Endodermal cell (in vitro differentiated cells): ENCODE results near the gene ZNF91. TPM values are rescaled to one million over a fixed set of nuclear protein-coding genes. Genes with fewer than 3 reads are reported as not detected.
"Not testable (repeated sequence)": the region's sequence is repeated elsewhere in the genome, so short reads cannot be mapped to it uniquely, and the experiment has no call there.

Experiments
- DNase-seq: peaks from one replicate; pipeline ENCODE4 v3.0.0-alpha.2; 2017
- H3K27ac ChIP-seq: 2 replicates; pipeline ENCODE4 v1.5.1; 2013; ENCODE audit warnings: mild to moderate bottlenecking, low read depth, low read length, moderate library complexity
- H3K27me3 ChIP-seq: 2 replicates; pipeline ENCODE4 v1.6.1; 2013; ENCODE audit warnings: mild to moderate bottlenecking, low read length, moderate library complexity; ENCODE audit not compliant: insufficient read depth, control insufficient read depth, poor library complexity, severe bottlenecking
- H3K36me3 ChIP-seq: 2 replicates; pipeline ENCODE4 v1.7.0; 2013; ENCODE audit warnings: mild to moderate bottlenecking, low read length, moderate library complexity; ENCODE audit not compliant: control insufficient read depth, insufficient read depth
- H3K4me1 ChIP-seq: one replicate; pipeline ENCODE4 v1.7.0; 2013; ENCODE audit warnings: low read length; ENCODE audit not compliant: control insufficient read depth, insufficient read depth
- H3K4me3 ChIP-seq: 2 replicates; pipeline ENCODE4 v1.5.1; 2013; ENCODE audit warnings: mild to moderate bottlenecking, low read length, moderate library complexity
- H3K9ac ChIP-seq: 2 replicates; pipeline ENCODE4 v1.6.1; 2013; ENCODE audit warnings: mild to moderate bottlenecking, low read length, moderate library complexity; ENCODE audit not compliant: poor library complexity, severe bottlenecking; ENCODE audit errors: extremely low read depth
- H3K9me3 ChIP-seq: 2 replicates; pipeline ENCODE4 v1.6.1; 2013; ENCODE audit warnings: mild to moderate bottlenecking, low read length, moderate library complexity; ENCODE audit not compliant: control insufficient read depth
- H3K27ac Mint-ChIP-seq: 2 replicates; pipeline ENCODE4 v1.8.0; 2020; ENCODE audit warnings: mixed read lengths
- H3K27me3 Mint-ChIP-seq: 2 replicates; pipeline ENCODE4 v1.8.0; 2021; ENCODE audit warnings: mild to moderate bottlenecking, mixed read lengths; ENCODE audit not compliant: insufficient read depth
- H3K36me3 Mint-ChIP-seq: 2 replicates; pipeline ENCODE4 v1.8.0; 2020; ENCODE audit warnings: low read depth, mixed read lengths
- H3K4me1 Mint-ChIP-seq: 2 replicates; pipeline ENCODE4 v1.8.0; 2020; ENCODE audit warnings: mixed read lengths
- H3K4me3 Mint-ChIP-seq: 2 replicates; pipeline ENCODE4 v1.8.0; 2020; ENCODE audit warnings: mild to moderate bottlenecking, moderate library complexity, mixed read lengths
- H3K9me3 Mint-ChIP-seq: 2 replicates; pipeline ENCODE4 v1.8.0; 2020; ENCODE audit warnings: mild to moderate bottlenecking, mixed read lengths
- WGBS, 2 experiments: methylation state at CpG; one replicate each; pipeline versions ENCODE4 v1.1.5 to v1.1.7; 2013; ENCODE audit warnings: missing lambda C conversion rate in 2 of 2, mixed read lengths in 1 of 2; ENCODE audit not compliant: insufficient coverage in 1 of 2, insufficient read length in 1 of 2; 5-methylcytosine and 5-hydroxymethylcytosine counted together
- total RNA-seq, 2 donors: library from RNA; stranded (reverse); fragmentation: NEBNext Ultra II Directional in 1 of 2; extraction: Animal tissue kit (Norgen Biotek cat#: 25700) in 1 of 2; gene quantifications; 2 replicates in 1 of 2; 3 replicates in 1 of 2; pipeline ENCODE4 v1.2.1, GENCODE V29; 2021
- TF ChIP-seq, protein P1 (sequence below): fragments of 200-600 bp; sonication (generic); conservative IDR thresholded peaks from 2 replicates; pipeline ENCODE4 v1.5.0; 2021; ENCODE audit warnings: antibody characterized with exemption, mild to moderate bottlenecking

The ZNF91 gene
- total RNA-seq, 2 donors from 2014 or later = 66.9 to 75.4 TPM

DNA sequence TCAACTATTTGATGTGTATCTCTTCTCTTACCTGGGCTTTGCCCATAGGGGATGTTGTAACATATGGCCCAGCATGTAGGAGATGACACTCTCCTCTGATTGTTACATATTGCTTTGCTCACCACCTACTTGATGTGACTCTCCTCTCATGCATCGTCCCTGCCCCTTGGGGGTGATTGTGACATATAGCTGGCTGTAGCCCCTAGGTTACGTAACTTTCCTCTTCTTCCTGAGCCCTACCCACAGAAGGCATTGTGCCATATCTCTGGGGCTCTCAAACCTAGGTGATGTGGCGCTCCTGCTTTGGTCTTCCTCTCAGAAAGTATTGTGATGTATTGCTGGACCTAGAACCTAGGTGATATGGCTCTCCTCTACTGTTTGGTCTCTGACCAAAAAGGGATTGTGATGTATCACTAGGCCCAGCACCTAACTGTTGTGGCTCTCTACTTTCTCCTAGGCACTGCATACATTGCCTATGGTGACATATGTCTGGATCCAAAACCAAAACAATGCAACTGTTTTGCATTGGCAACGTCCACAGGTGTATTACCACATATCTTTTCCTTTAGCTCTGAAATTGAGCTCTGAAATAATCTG, 73.2 kb downstream of the ZNF91 start:
- no peak overlapping the region for H3K9ac ChIP-seq
- Mint-ChIP-seq H3K9me3 (peaks cover 30% of the 10 kb centered on the region), H3K27ac (no peak overlapping the region), H3K36me3 (peaks cover 9% of the 10 kb centered on the region), H3K4me1 (no peaks in the 10 kb centered on the region), H3K4me3 (no peak overlapping the region), H3K27me3 (peaks cover 17% of the 10 kb centered on the region)
- H3K4me3 ChIP-seq = no peak overlapping the region
- H3K27ac ChIP-seq = no peak overlapping the region
- no peaks in the 10 kb centered on the region for H3K27me3 ChIP-seq
- TF ChIP-seq, protein P1, sequence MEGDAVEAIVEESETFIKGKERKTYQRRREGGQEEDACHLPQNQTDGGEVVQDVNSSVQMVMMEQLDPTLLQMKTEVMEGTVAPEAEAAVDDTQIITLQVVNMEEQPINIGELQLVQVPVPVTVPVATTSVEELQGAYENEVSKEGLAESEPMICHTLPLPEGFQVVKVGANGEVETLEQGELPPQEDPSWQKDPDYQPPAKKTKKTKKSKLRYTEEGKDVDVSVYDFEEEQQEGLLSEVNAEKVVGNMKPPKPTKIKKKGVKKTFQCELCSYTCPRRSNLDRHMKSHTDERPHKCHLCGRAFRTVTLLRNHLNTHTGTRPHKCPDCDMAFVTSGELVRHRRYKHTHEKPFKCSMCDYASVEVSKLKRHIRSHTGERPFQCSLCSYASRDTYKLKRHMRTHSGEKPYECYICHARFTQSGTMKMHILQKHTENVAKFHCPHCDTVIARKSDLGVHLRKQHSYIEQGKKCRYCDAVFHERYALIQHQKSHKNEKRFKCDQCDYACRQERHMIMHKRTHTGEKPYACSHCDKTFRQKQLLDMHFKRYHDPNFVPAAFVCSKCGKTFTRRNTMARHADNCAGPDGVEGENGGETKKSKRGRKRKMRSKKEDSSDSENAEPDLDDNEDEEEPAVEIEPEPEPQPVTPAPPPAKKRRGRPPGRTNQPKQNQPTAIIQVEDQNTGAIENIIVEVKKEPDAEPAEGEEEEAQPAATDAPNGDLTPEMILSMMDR = no peak
- DNase-seq = no peak
- WGBS, 2 experiments = 80 to 83% methylated on average over 1 to 4 of the region's 4 CpGs
- no peaks in the 10 kb centered on the region for H3K36me3 ChIP-seq
- no peaks in the 10 kb centered on the region for H3K4me1 ChIP-seq
- peaks cover 20% of the 10 kb centered on the region for H3K9me3 ChIP-seq

DNA sequence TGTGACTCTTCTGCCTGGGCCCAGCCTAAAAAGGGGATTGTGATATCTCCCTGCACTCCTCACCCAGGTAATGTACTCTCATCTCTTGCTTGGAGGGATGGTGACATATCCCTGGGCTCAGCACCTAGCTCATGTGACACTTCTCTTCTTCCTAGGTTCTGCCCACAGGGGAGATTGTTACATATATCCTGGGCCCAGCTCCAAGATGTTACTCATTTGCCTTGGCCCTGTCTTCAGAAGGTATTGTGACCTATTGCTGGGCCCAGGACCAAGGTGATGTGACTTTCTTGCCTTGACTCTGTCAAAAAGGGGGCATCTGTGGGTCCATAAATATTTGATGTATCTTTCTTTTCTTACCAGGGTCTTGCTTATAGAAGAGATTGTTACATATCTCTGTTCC, 73.9 kb downstream of the ZNF91 start:
- not testable (repeated sequence) for H3K36me3 ChIP-seq, H3K4me3 Mint-ChIP-seq, H3K4me1 Mint-ChIP-seq, H3K36me3 Mint-ChIP-seq, DNase-seq, H3K27ac Mint-ChIP-seq, H3K27me3 ChIP-seq, H3K4me3 ChIP-seq, H3K4me1 ChIP-seq, H3K27ac ChIP-seq, H3K9ac ChIP-seq
- peaks cover 14% of the 10 kb centered on the region for H3K9me3 ChIP-seq
- peaks cover 34% of the 10 kb centered on the region for H3K9me3 Mint-ChIP-seq
- H3K27me3 Mint-ChIP-seq = peaks cover 17% of the 10 kb centered on the region

DNA sequence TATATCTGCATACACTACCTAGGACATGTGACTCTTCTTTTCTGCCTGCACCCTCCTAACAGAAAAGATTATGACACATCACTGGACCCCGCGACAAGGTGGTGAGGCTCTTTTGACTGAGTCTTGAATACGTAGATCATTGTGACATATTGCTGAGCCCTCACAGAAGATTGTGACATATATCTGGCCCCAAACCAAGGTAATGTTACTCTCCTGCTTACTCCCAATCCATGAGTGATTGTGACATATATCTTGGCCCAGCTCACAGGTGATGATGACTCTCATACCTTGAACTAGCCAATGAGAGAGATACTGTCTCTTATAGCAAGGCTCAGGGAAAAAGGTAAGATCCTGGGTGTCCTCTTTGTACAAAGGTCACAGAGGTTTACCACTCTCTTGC, 75.7 kb downstream of the ZNF91 start:
- H3K4me1 ChIP-seq, H3K9ac ChIP-seq, H3K36me3 ChIP-seq, H3K4me1 Mint-ChIP-seq, H3K9me3 ChIP-seq, DNase-seq, H3K36me3 Mint-ChIP-seq, H3K27ac Mint-ChIP-seq, H3K27me3 ChIP-seq, H3K4me3 ChIP-seq, H3K27ac ChIP-seq, H3K4me3 Mint-ChIP-seq: not testable (repeated sequence)
- H3K9me3 Mint-ChIP-seq = peaks cover 28% of the 10 kb centered on the region
- WGBS, 2 experiments = 96 to 100% methylated on average over 3 of the region's 3 CpGs
- peaks cover 14% of the 10 kb centered on the region for H3K27me3 Mint-ChIP-seq

DNA sequence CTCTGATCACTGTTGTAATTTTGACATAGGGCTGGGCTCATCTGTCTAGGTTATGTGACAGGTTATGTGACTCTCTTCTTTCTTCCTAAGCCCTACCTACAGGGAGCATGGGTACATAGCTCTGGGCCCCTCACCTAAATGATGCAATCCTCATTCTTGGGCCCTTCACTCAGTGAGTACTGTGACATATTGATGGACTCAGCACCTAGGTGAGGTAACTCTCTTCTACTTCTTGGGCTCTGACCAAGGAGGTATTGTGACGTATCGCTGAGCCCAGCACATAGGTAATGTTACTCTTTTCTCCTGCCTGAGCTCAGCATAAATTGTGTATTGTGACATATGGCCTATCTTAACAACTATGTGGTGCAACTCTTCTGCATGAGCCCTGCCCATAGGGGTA, 76.3 kb downstream of the ZNF91 start:
- not testable (repeated sequence) for H3K27me3 Mint-ChIP-seq, H3K36me3 ChIP-seq, H3K36me3 Mint-ChIP-seq, H3K9ac ChIP-seq, H3K4me3 Mint-ChIP-seq, H3K4me3 ChIP-seq, H3K27ac ChIP-seq, H3K27me3 ChIP-seq, DNase-seq, H3K4me1 Mint-ChIP-seq, H3K4me1 ChIP-seq, H3K9me3 ChIP-seq, H3K27ac Mint-ChIP-seq
- peaks cover 23% of the 10 kb centered on the region for H3K9me3 Mint-ChIP-seq
- 100% methylated on average over 2 of the region's 2 CpGs; no CpG with 5 or more reads in 1 of the 2 experiments for WGBS, 2 experiments
